Testis (tissue), 3 donors: ENCODE results near the gene RAD18. TPM values are rescaled to one million over a fixed set of nuclear protein-coding genes. Genes with fewer than 3 reads are reported as not detected.

Source experiments
- DNase-seq: peaks from one replicate; pipeline ENCODE4 v3.0.0-alpha.2; 2019
- H3K27ac ChIP-seq, 2 donors: fragments of 200-600 bp; sonication (generic); one replicate each; pipeline ENCODE4 v1.5.1; 2019
- H3K27me3 ChIP-seq: fragments of 200-600 bp; sonication (generic); one replicate; pipeline ENCODE4 v1.5.1; 2019
- H3K36me3 ChIP-seq: fragments of 200-600 bp; sonication (generic); one replicate; pipeline ENCODE4 v1.5.1; 2017; ENCODE audit warnings: low read depth; ENCODE audit errors: missing control alignments
- H3K4me1 ChIP-seq: fragments of 200-600 bp; sonication (generic); one replicate; pipeline ENCODE4 v1.5.1; 2019
- H3K4me3 ChIP-seq, 2 donors: fragments of 200-600 bp; sonication (generic); one replicate each; pipeline ENCODE4 v1.5.1; 2017 to 2019
- H3K9me3 ChIP-seq: fragments of 200-600 bp; sonication (generic); one replicate; pipeline ENCODE4 v1.5.1; 2017
- CTCF ChIP-seq, 3 experiments: fragments of 450-650 bp in 2 of 3; fragments of 200-600 bp in 1 of 3; sonication (generic) in 1 of 3; IDR thresholded peaks; one replicate each; pipeline ENCODE4 v1.5.1; 2016 to 2019; ENCODE audit warnings: antibody characterized with exemption in 3 of 3, mild to moderate bottlenecking in 2 of 3, moderate library complexity in 1 of 3
- POLR2A ChIP-seq: fragments of 450-650 bp; IDR thresholded peaks from one replicate; pipeline ENCODE4 v1.6.1; 2017; ENCODE audit warnings: antibody characterized with exemption, mild to moderate bottlenecking, moderate library complexity
- WGBS, 2 donors: methylation state at CpG; one replicate each; pipeline ENCODE4 v1.1.5; 2018; 5-methylcytosine and 5-hydroxymethylcytosine counted together
- intact Hi-C: fragments of 100-400 bp; cut with DNase I; formaldehyde crosslinking; loops from one replicate; pipeline ENCODE4 v1.15.1; 2023; ENCODE audit warnings: low total_unique reads
- polyA plus RNA-seq: library from polyadenylated mRNA; stranded (reverse); fragments of 350-450 nt; fragmentation: Illumina TruSeq; extraction: RNeasy Lipid Tissue Mini Kit (QIAGEN cat#74804); gene quantifications from one replicate; pipeline ENCODE4 v1.2.3, GENCODE V29; 2014; ENCODE audit warnings: low read depth, low replicate concordance; ENCODE audit not compliant: insufficient read depth
- total RNA-seq, 2 donors: library from RNA; depleted of rRNA; stranded (reverse); fragments of >200 nt; gene quantifications; one replicate each; pipeline ENCODE4 v1.2.3, GENCODE V29; 2016

The RAD18 gene
- total and polyA plus RNA-seq, 3 donors from 2014 or later, result 7.6 to 27.0 (median 18.8) TPM

GRCh38 chr3:8879347-8879944 lies 83.8 kb downstream of the RAD18 start:
- Histone ChIP-seq H3K27ac (no peak overlapping the region), H3K9me3 (no peaks in the 10 kb centered on the region), H3K4me3 (no peak overlapping the region), H3K36me3 (no peaks in the 10 kb centered on the region), H3K27me3 (no peaks in the 10 kb centered on the region), H3K4me1 (no peaks in the 10 kb centered on the region)
- intact Hi-C loops, result no loop called here
- no peak for DNase-seq
- no peak for TF ChIP-seq CTCF (IDR thresholded peaks at IDR 0.05)
- TF ChIP-seq POLR2A, result no peak
- 91 to 96% methylated on average over 5 of the region's 5 CpGs for WGBS, 2 donors

- no peak for DNase-seq
- H3K27me3 ChIP-seq, result no peaks in the 10 kb centered on the region
- H3K4me1 ChIP-seq, result no peaks in the 10 kb centered on the region
- TF ChIP-seq POLR2A (no peak), CTCF (IDR thresholded peaks at IDR 0.05) (no peak)
- no peak overlapping the region for H3K27ac ChIP-seq
- intact Hi-C loops, result no loop called here
- no peak overlapping the region for H3K4me3 ChIP-seq
- no peaks in the 10 kb centered on the region for H3K36me3 ChIP-seq
- H3K9me3 ChIP-seq, result no peaks in the 10 kb centered on the region
Observed at GRCh38 chr3:8875836-8876235, 87.4 kb downstream of the RAD18 start.

- intact Hi-C loops, result no loop called here
- Histone ChIP-seq H3K36me3 (no peaks in the 10 kb centered on the region), H3K4me3 (no peak overlapping the region), H3K9me3 (no peaks in the 10 kb centered on the region), H3K27me3 (no peaks in the 10 kb centered on the region), H3K27ac (no peak overlapping the region), H3K4me1 (no peaks in the 10 kb centered on the region)
- TF ChIP-seq POLR2A (no peak), CTCF (IDR thresholded peaks at IDR 0.05) (no peak)
- WGBS, 2 donors, result 91 to 96% methylated on average over 5 of the region's 5 CpGs
- DNase-seq, result no peak
Observed at GRCh38 chr3:8873740-8874139, 89.5 kb downstream of the RAD18 start.

GRCh38 chr3:8872261-8872660 lies 91.0 kb downstream of the RAD18 start:
- Histone ChIP-seq H3K27me3 (no peaks in the 10 kb centered on the region), H3K36me3 (no peaks in the 10 kb centered on the region), H3K9me3 (no peaks in the 10 kb centered on the region), H3K4me3 (no peak overlapping the region), H3K27ac (no peak overlapping the region), H3K4me1 (no peaks in the 10 kb centered on the region)
- intact Hi-C loops, result no loop called here
- WGBS, 2 donors, result 85 to 89% methylated on average over 1 of the region's 1 CpG
- DNase-seq, result no peak
- no peak for TF ChIP-seq POLR2A
- no peak for TF ChIP-seq CTCF (IDR thresholded peaks at IDR 0.05)

- no peaks in the 10 kb centered on the region for H3K36me3 ChIP-seq
- no peak for DNase-seq
- no peak overlapping the region for H3K27ac ChIP-seq
- H3K4me3 ChIP-seq, result no peak overlapping the region
- H3K9me3 ChIP-seq, result no peaks in the 10 kb centered on the region
- intact Hi-C loops, result no loop called here
- no peaks in the 10 kb centered on the region for H3K4me1 ChIP-seq
- TF ChIP-seq CTCF (IDR thresholded peaks at IDR 0.05) (no peak), POLR2A (no peak)
- WGBS, 2 donors, result 84 to 89% methylated on average over 3 of the region's 3 CpGs
- H3K27me3 ChIP-seq, result no peaks in the 10 kb centered on the region
Observed at GRCh38 chr3:8871306-8871705, 92.0 kb downstream of the RAD18 start.
